ENCODE results near the gene DYDC1.
"Not testable (repeated sequence)": the region's sequence is repeated elsewhere in the genome, so short reads cannot be mapped to it uniquely, and the experiment has no call there.

The DYDC1 gene

GRCh38 chr10:80344276-80344675, 12.3 kb downstream of the DYDC1 start:
- DNase-seq (ENCODE audit: low read depth): no peak

DNA sequence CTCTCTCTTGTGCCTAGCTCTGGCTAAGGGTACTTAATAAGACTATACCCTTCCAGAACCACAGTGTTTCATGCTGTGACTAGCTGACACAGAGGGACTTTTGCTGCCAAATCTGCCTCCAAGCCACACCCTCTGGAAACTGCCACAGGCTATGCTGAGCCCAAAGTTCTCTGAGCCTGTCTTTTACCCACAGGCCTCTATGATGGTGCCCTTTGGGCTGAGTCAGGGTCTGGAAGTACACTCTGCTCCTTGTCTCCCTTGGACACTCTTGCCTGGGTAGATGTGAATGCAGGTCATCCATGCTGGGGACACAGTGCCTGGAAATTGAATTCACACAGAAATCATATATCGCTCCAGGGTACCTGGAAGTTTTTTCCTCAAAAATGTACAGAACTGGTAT, 22.6 kb downstream of the DYDC1 start:
- DNase-seq (ENCODE audit: low read depth): no peak

- no peak for DNase-seq (ENCODE audit: low read depth)
Measured at GRCh38 chr10:80324891-80325364, 31.6 kb downstream of the DYDC1 start.

DNA sequence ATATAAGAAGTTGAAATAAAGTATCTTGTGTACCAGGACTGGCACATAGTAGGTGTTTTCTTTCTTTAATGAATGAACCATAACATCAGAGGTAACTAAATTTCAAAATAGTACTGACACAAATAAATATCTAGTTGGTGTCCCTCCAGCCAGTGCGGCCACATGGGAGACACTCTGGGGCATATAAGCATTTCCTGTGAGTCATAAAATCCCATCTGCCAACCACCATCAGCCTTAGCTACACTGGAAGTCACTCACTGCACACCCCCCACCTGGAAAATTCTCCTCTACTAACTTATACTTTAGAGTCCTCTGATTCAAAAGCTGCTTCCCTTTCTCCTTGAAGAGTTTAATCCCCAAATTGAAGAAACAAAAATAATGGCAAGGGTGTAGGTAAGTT, 32.5 kb downstream of the DYDC1 start:
- no peak for DNase-seq (ENCODE audit: low read depth)

GRCh38 chr10:80323311-80323710, 33.2 kb downstream of the DYDC1 start:
- DNase-seq (ENCODE audit: low read depth): no peak

- DNase-seq (ENCODE audit: low read depth): no peak
Measured at GRCh38 chr10:80322711-80323110, 33.8 kb downstream of the DYDC1 start.

DNA sequence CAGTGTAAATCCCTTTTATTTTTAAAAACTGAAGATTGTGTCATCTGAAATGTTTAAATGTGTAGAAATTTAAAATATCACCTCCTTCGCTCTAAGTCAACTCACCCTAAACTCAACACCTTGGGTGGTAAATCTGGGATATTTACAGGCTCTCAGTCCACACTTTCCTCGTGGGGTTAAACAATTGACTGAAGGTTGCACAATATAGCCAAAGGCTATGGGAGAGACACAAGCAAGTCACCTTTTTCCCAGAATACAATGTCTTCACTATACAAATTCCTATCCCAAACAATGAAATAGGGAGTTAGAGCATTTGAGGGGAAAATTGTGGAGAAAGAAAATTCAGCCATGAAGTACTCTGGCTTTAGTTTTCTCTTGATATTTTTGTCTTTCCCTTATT, 34.4 kb downstream of the DYDC1 start:
- no peak for DNase-seq (ENCODE audit: low read depth)

DNA sequence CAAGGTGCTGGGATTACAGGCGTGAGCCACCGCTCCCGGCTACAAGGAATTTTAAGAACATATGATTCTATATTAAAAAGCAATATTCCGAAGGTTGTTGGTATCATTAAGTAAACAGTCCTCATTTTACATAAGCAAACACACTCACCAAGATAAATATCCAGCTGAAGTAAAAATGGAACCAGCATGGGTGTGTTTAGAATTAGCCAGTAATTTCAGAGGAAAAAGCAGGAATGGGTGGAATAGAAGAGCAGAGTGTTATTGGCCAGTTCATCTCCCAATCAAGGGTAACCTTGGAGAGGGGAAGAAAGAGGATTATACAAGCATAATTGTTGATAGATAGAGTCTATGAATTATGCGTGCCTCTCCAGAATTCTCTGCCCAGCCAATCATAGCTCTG, 35.4 kb downstream of the DYDC1 start:
- DNase-seq (ENCODE audit: low read depth): no peak

DNA sequence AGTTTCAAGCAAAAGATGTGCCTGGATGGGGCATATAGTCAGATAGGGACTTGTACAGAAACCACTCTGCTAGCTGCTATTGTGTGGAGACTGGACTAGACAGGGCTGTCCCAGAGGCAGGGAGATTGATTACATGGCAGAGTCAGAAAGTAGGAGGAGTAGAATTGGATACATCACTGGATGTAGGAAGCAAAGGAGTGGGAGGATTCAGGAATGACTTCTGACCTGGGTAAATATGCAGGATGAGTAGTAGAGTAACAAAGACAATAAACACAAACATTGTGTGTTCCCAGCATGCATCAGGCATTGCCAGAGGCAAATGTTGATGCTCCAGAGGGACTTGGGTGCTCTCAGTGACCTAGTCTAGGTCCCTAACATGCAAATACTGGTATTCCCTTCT, 36.2 kb downstream of the DYDC1 start:
- DNase-seq (ENCODE audit: low read depth): no peak

DNA sequence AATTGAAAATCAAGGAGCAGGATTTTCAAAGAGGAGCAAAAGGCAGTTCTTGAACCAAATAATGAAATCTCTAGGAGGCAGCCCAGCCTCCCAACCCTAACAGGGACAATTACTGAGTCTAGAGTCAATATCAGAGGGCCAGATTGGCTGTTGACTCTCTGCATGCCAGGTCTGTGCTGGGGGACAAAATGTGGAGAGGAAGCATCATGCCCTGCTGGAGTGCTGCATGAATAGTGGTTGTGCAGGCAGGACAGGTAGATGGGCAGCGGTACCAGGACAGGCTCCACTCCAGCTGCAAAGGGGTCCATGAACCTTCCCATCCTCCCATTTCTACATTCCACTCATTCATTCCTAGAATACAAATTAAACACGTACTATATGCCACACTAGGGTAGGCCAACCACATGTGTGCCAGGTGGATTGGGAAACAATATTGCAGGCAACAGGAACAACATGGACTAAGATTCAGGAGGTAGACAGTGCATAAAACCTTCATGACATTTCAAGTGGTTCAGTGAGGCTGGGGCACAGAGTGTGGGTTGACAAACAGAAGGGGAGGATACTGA, 36.7 kb downstream of the DYDC1 start:
- no peak for DNase-seq (ENCODE audit: low read depth)

DNA sequence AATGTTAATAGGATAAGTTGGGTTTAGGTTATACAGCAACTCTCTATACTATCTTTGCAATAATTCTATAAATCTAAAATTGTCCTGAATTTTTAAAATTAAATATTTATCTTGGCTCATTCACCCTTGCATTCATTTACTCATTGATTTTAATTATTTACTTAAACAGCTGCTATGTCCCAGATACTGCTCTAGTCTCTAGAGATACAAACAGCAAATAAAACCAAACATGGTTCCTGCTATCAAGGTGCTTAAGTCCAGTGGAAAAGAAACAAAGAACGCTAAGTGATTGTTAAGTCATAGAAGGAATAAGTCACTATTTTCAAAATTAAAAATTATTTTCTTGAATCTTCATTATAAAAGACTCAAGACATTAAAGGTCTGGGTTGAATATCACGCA, 37.2 kb downstream of the DYDC1 start:
- no peak for DNase-seq (ENCODE audit: low read depth)

- no peak for DNase-seq (ENCODE audit: low read depth)
Measured at GRCh38 chr10:80318742-80319141, 37.8 kb downstream of the DYDC1 start.

DNA sequence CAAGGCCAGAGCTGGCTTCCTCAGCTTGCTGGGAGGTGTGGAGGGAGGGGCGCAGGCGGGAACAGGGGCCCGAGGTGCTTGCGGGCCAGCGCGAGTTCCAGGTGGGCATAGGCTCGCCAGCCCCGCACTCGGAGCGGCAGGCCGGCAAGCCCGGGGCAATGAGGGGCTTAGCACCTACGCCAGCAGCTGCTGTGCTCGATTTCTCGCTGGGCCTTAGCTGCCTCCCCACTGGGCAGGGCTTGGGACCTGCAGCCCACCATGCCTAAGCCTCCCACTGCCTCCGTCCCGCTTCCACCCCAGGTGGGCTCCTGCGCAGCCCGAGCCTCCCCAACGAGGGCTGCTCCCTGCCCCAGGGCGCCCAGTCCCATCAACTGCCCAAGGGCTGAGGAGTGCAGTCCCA, 41.2 kb downstream of the DYDC1 start:
- no peak for DNase-seq (ENCODE audit: low read depth)

DNA sequence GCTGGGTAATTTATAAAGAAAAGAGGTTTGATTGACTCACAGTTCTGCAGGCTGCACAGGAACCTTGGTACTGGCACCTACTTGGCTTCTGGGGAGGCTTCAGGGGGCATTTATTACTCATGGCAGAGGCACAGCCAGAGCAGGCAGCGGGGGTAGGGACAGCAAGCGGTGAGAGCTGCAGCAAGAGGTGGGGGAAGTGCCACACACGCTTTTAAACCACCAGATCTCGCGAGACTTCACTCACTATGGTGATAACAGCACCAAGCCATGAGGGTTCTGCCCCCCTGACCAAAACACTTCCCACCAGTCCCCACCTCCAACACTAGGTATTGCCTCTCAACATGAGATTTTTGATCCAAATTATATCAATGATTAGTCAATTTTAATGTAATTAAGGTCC, 43.0 kb downstream of the DYDC1 start:
- DNase-seq (ENCODE audit: low read depth): no peak

- DNase-seq (ENCODE audit: low read depth): not testable (repeated sequence)
Measured at GRCh38 chr10:80305989-80306388, 50.6 kb downstream of the DYDC1 start.

- no peak for DNase-seq (ENCODE audit: low read depth)
Measured at GRCh38 chr10:80296942-80297341, 59.6 kb downstream of the DYDC1 start.

DNA sequence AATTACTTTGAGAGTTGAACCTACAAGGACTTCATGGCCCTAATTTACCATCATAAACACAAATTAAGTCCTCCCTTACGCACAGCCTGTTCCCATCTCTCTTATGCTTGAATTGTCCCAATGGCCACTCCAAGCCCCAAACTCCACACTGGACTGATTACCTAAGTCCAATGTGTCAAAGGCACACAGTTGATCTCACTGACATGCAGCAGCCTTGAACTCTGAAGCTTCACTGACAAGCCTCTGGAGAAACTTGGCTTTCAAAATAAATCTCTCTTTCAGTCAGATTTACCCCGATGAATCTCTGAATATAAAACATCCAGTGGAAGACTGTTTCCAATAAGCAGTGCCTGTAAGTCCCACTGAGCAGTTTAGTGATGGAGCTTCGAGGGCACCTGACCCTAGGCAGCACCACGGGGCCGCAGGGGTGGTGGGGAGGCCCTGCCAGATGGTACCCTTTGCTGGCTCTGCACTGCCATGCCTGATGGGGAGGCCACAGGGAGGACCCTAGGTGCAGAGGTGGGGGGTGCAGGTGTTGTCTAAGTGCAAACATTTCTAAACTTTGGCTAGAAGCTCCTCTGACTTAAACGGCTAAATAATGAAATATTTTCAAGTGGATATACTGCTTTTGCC, 63.8 kb downstream of the DYDC1 start:
- no peak for DNase-seq (ENCODE audit: low read depth)

- no peak for DNase-seq (ENCODE audit: low read depth)
Measured at GRCh38 chr10:80290474-80291220, 65.9 kb downstream of the DYDC1 start.

GRCh38 chr10:80289451-80290287, 66.9 kb downstream of the DYDC1 start, which contains the start of gene MAT1A:
MAT1A (minus strand) TSS chr10:80289658; CDS start chr10:80289423, 235 bp downstream.
- DNase-seq (ENCODE audit: low read depth): no peak

- no peak for DNase-seq (ENCODE audit: low read depth)
Measured at GRCh38 chr10:80288849-80289248, 67.7 kb downstream of the DYDC1 start.

Data from activated T-cell treated with anti-CD3 and anti-CD28 coated beads for 1 hour (primary cell).